Measurements from ENCODE around the gene WASL.

The WASL gene

DNA sequence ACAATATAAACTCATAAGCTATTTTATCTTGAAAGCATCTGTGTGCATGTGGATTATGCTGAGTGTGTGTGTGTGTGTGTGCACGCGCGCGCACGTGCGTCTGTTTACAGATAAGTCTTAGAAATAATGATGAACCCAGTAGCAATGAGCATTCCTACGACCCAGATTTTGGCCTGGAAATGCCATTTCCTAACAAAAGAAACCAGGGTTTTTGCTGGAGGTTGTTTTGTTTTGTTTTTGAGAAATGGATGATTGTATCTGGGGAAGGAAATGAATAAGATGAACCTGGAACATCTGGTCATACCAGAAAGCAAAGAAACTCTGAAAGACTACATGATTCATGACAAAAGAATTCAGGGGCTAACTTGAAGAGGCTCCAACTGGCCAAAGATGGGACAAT is 115.2 kb downstream of the WASL start:
- H3K36me3 ChIP-seq (ENCODE audit: control insufficient read depth, insufficient read depth, low read length), result no peaks in the 10 kb centered on the region
- H3K4me3 ChIP-seq (replicated peaks; ENCODE audit: low read depth, low read length), result no peak overlapping the region
- no peaks in the 10 kb centered on the region for H3K27me3 ChIP-seq (replicated peaks; ENCODE audit: control insufficient read depth, insufficient read depth, low read length)
- TF ChIP-seq, protein P1, sequence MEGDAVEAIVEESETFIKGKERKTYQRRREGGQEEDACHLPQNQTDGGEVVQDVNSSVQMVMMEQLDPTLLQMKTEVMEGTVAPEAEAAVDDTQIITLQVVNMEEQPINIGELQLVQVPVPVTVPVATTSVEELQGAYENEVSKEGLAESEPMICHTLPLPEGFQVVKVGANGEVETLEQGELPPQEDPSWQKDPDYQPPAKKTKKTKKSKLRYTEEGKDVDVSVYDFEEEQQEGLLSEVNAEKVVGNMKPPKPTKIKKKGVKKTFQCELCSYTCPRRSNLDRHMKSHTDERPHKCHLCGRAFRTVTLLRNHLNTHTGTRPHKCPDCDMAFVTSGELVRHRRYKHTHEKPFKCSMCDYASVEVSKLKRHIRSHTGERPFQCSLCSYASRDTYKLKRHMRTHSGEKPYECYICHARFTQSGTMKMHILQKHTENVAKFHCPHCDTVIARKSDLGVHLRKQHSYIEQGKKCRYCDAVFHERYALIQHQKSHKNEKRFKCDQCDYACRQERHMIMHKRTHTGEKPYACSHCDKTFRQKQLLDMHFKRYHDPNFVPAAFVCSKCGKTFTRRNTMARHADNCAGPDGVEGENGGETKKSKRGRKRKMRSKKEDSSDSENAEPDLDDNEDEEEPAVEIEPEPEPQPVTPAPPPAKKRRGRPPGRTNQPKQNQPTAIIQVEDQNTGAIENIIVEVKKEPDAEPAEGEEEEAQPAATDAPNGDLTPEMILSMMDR (IDR thresholded peaks at IDR 0.05; ENCODE audit: insufficient read depth, low read length, poor library complexity, severe bottlenecking), result no peak
- no peak for DNase-seq (ENCODE audit: extremely low read depth, insufficient read length)

DNA sequence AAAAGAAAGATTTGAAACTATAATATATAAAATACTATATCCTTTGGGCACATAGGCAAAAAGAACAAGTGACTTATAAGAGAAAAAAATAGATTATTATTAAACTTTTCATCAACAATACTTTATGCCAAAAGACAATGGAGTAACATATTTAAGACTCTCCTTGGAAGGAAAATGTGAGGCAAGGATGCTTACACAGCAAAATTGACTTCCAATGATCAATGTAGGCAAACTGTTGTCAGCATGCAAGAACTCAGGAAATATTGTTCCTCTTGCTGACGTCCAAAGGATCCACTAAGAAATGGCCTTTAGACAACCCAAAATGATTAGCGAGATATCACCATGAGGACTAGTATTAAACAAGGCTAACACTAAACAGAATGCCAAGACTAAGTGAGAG is 116.0 kb downstream of the WASL start:
- Histone ChIP-seq H3K27me3 (replicated peaks; ENCODE audit: control insufficient read depth, insufficient read depth, low read length) (no peaks in the 10 kb centered on the region), H3K4me3 (replicated peaks; ENCODE audit: low read depth, low read length) (no peak overlapping the region), H3K36me3 (ENCODE audit: control insufficient read depth, insufficient read depth, low read length) (no peaks in the 10 kb centered on the region)
- TF ChIP-seq, protein P1 (IDR thresholded peaks at IDR 0.05; ENCODE audit: insufficient read depth, low read length, poor library complexity, severe bottlenecking), result no peak
- DNase-seq (ENCODE audit: extremely low read depth, insufficient read length), result no peak
